HCT116 (cell line): Measurements from ENCODE around the gene ELFN2. TPM values are rescaled to one million over a fixed set of nuclear protein-coding genes. Genes with fewer than 3 reads are reported as not detected.

Experiments
- ATAC-seq: fragments of 200-7000 bp; cut with Tn5 transposase; 2 replicates; pipeline ENCODE4 v1.9.1; 2020; ENCODE audit warnings: mild to moderate bottlenecking, moderate library complexity
- BruUV-seq: library from RNA; stranded (reverse); fragments of 400-500 nt; replicated peaks from 2 replicates; lab custom pipeline; 2021; lab: Mats Ljungman, UMichigan
- CTCF ChIA-PET: fragments of 300-600 bp; sonication (Branson Sonifier 250); formaldehyde crosslinking; loops from one replicate; lab custom pipeline; 2021; ENCODE audit warnings: antibody characterized with exemption; lab: Charles Lee
- POLR2A ChIA-PET: fragments of 300-600, 350-600 bp; sonication (Branson Sonifier 250); formaldehyde crosslinking; loops from one replicate; lab custom pipeline; 2021; ENCODE audit warnings: antibody characterized with exemption; lab: Charles Lee
- RAD21 ChIA-PET, 2 experiments: fragments of 300-600 bp; sonication (Branson Sonifier 250); formaldehyde crosslinking; loops; one replicate each; lab custom pipeline; 2023; ENCODE audit warnings: low total read pairs in 2 of 2; ENCODE audit not compliant: uncharacterized antibody in 2 of 2, unreplicated experiment in 2 of 2, low non-redundant PET in 1 of 2; lab: Charles Lee
- DNase-seq: peaks from one replicate; pipeline ENCODE4 v3.0.0-alpha.2; 2010; ENCODE audit warnings: low read depth, low spot score
- H2AFZ ChIP-seq: fragments of 200-600 bp; shearing (Covaris generic), sonication (generic); 2 replicates; pipeline ENCODE4 v1.6.1; 2017; ENCODE audit warnings: low read depth, mixed run types, mixed read lengths, antibody characterized with exemption, low read length; ENCODE audit not compliant: poor library complexity, severe bottlenecking
- H3K27ac ChIP-seq: 2 replicates; pipeline ENCODE4 v1.5.1; 2012; ENCODE audit warnings: low read depth, low read length
- H3K27me3 ChIP-seq: fragments of 200-600 bp; sonication (generic); 2 replicates; pipeline ENCODE4 v1.6.1; 2016; ENCODE audit warnings: mixed run types, low read length, mixed read lengths; ENCODE audit not compliant: insufficient read depth
- H3K36me3 ChIP-seq, 2 experiments: fragments of 200-500 bp in 1 of 2; fragments of 200-600 bp in 1 of 2; sonication (Bioruptor generic) in 1 of 2; sonication (generic) in 1 of 2; 2 replicates each; pipeline versions ENCODE4 v1.5.1 to v1.6.1; 2014 to 2016; ENCODE audit warnings: low read length in 2 of 2, inconsistent platforms in 1 of 2, mixed read lengths in 1 of 2, mixed run types in 1 of 2; ENCODE audit not compliant: insufficient read depth in 2 of 2, control insufficient read depth in 1 of 2
- H3K4me1 ChIP-seq, 2 experiments: fragments of 200-600 bp in 1 of 2; sonication (generic) in 1 of 2; 2 replicates each; pipeline versions ENCODE4 v1.5.1 to v1.6.1; 2012 to 2017; ENCODE audit warnings: low read length in 2 of 2, inconsistent platforms in 1 of 2, mild to moderate bottlenecking in 1 of 2, mixed read lengths in 1 of 2, mixed run types in 1 of 2, moderate library complexity in 1 of 2; ENCODE audit not compliant: insufficient read depth in 2 of 2, control insufficient read depth in 1 of 2
- H3K4me2 ChIP-seq: fragments of 200-600 bp; sonication (generic); 2 replicates; pipeline ENCODE4 v1.6.1; 2017; ENCODE audit warnings: mixed run types, low read length, mixed read lengths
- H3K4me3 ChIP-seq, 2 experiments: fragments of 200-600 bp in 1 of 2; sonication (generic) in 1 of 2; replicated peaks in 1 of 2; 2 replicates each; pipeline ENCODE4 v1.5.1; 2011 to 2016; ENCODE audit warnings: low read length in 2 of 2, control low read depth in 1 of 2, low read depth in 1 of 2, mild to moderate bottlenecking in 1 of 2, mixed read lengths in 1 of 2, mixed run types in 1 of 2
- H3K79me2 ChIP-seq: fragments of 200-600 bp; sonication (generic); 2 replicates; pipeline ENCODE4 v1.6.1; 2017; ENCODE audit warnings: mild to moderate bottlenecking, mixed run types, low read length, moderate library complexity, mixed read lengths; ENCODE audit not compliant: insufficient read depth
- H3K9ac ChIP-seq: fragments of 200-600 bp; sonication (generic); 2 replicates; pipeline ENCODE4 v1.6.1; 2016; ENCODE audit warnings: low read length, mixed read lengths
- H3K9me2 ChIP-seq: fragments of 200-600 bp; sonication (generic), shearing (Covaris generic); 2 replicates; pipeline ENCODE4 v1.6.1; 2017; ENCODE audit warnings: mixed run types, mild to moderate bottlenecking, moderate library complexity; ENCODE audit not compliant: insufficient read depth
- H3K9me3 ChIP-seq, 2 experiments: fragments of 200-500 bp in 1 of 2; fragments of 200-600 bp in 1 of 2; sonication (Bioruptor generic) in 1 of 2; sonication (generic) in 1 of 2; 2 replicates each; pipeline ENCODE4 v1.6.1; 2014 to 2017; ENCODE audit warnings: low read length in 2 of 2, mixed read lengths in 2 of 2, inconsistent platforms in 1 of 2, low read depth in 1 of 2, mild to moderate bottlenecking in 1 of 2, mixed run types in 1 of 2, moderate library complexity in 1 of 2; ENCODE audit not compliant: control insufficient read depth in 1 of 2, insufficient read depth in 1 of 2
- H4K20me1 ChIP-seq: fragments of 200-600 bp; sonication (generic), shearing (Covaris generic); 2 replicates; pipeline ENCODE4 v1.6.1; 2017; ENCODE audit warnings: mixed run types, mild to moderate bottlenecking, moderate library complexity; ENCODE audit not compliant: insufficient read depth
- CBX3 ChIP-seq: IDR thresholded peaks from 2 replicates; pipeline ENCODE4 v1.6.1; 2012; ENCODE audit warnings: low read depth
- CEBPB ChIP-seq: IDR thresholded peaks from 2 replicates; pipeline ENCODE4 v1.6.1; 2012; ENCODE audit warnings: low read depth
- EGR1 ChIP-seq: IDR thresholded peaks from 2 replicates; pipeline ENCODE4 v1.6.1; 2012; ENCODE audit warnings: low read depth
- FOSL1 ChIP-seq: IDR thresholded peaks from 2 replicates; pipeline ENCODE4 v1.6.1; 2012; ENCODE audit warnings: low read depth
- SIN3A ChIP-seq: IDR thresholded peaks from 2 replicates; pipeline ENCODE4 v1.6.1; 2012; ENCODE audit warnings: low read depth
- SRF ChIP-seq: IDR thresholded peaks from 2 replicates; pipeline ENCODE4 v1.6.1; 2012; ENCODE audit warnings: low read depth
- TCF7L2 ChIP-seq: IDR thresholded peaks from 2 replicates; pipeline ENCODE4 v1.7.0; 2011; ENCODE audit warnings: borderline replicate concordance, inconsistent platforms; ENCODE audit not compliant: insufficient read depth, insufficient read length; ENCODE audit errors: extremely low read depth
- ZFX ChIP-seq: fragments of 450-650 bp; IDR thresholded peaks from 2 replicates; pipeline ENCODE4 v1.6.1; 2017
- intact Hi-C: fragments of 100-400 bp; cut with micrococcal nuclease; formaldehyde crosslinking; loops from 2 replicates; pipeline ENCODE4 v1.10.0; 2022
- total RNA-seq: library from RNA; stranded (reverse); gene quantifications from one replicate; pipeline ENCODE4 v1.2.1, GENCODE V29; 2021; ENCODE audit not compliant: unreplicated experiment
- TF ChIP-seq, protein P1 (sequence below): IDR thresholded peaks from 2 replicates; pipeline ENCODE4 v1.6.1; 2012
- TF ChIP-seq, protein P2 (sequence below): IDR thresholded peaks from 2 replicates; pipeline ENCODE4 v1.6.1; 2012
- TF ChIP-seq, protein P3 (sequence below), 3 experiments: fragments of 200-600 bp in 1 of 3; sonication (generic) in 1 of 3; IDR thresholded peaks in 2 of 3; conservative IDR thresholded peaks in 1 of 3; 2 replicates each; pipeline ENCODE4 v1.5.1; 2012 to 2017; ENCODE audit warnings: low read depth in 2 of 3, low read length in 2 of 3, antibody characterized with exemption in 1 of 3, borderline replicate concordance in 1 of 3, control low read depth in 1 of 3, mild to moderate bottlenecking in 1 of 3, mixed read lengths in 1 of 3, mixed run types in 1 of 3, moderate library complexity in 1 of 3; ENCODE audit not compliant: insufficient read depth in 1 of 3

The ELFN2 gene
- total RNA-seq, 1 experiment from 2014 or later: 45.4 TPM

DNA sequence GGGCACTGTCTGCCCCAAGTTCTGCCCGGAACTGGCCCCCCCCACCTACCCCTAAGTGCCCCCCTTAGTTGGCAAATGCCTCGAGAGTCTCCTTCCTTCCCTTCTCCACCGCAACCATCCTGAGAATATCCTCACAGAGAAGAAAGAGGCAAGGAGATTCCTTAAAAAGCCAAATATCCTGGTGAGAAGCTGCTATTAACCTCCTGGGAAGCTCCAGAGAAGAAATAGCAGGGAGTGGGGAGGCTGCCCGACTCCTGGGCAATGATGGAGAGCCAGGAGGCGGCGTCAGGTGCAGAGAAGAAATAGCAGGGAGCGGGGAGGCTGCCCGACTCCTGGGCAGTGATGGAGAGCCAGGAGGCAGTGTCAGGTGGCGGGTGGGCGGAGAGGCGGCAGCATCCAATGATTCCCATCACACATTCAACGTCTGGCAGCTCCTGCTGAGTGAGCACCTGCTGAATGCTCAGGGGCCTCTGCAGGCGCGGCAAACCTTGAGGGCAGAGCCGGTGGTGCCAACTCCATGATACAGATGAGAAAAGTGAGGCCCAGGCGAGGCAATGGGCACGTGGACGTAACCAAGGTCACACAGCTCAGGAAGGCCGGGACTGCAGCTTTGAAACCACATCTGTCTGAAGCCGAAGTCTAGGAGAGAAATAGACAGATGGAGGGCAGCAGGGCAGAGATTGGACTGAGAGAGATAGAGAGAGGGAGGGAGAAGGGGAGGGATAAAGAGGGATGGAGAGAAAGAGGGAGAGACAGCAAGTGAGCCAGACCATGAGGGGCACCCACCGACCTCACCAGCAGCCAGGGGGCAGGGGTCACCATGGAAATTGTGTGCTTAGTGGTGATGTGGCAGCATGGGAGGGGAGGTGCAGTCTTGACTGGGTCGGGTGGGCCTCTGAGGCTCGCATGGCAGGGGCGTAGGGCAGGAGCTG, 86.7 kb downstream of the ELFN2 start:
- Histone ChIP-seq H4K20me1 (no peaks in the 10 kb centered on the region), H3K4me2 (no peak overlapping the region), H3K36me3 (no peaks in the 10 kb centered on the region), H3K4me3 (no peak overlapping the region), H3K9me3 (no peaks in the 10 kb centered on the region), H3K9ac (no peak overlapping the region), H2AFZ (no peak overlapping the region), H3K4me1 (peaks cover 51 to 64% of the 10 kb centered on the region in 2 experiments), H3K27me3 (no peaks in the 10 kb centered on the region), H3K79me2 (no peaks in the 10 kb centered on the region), H3K27ac (no peak overlapping the region; the same call in 1 of the 2 replicates), H3K9me2 (no peaks in the 10 kb centered on the region)
- ChIA-PET CTCF (interaction anchor here (2.5 kb wide), 1 partner anchor 9 kb away, joined by 15 read pairs; no protein-coding TSS in a partner anchor), RAD21 (interaction anchor here in 1 of 2 experiments (0.9 kb wide), 1 partner anchor 20 kb away, joined by 3 read pairs; no protein-coding TSS in a partner anchor), POLR2A (interaction anchor here (1.2 to 1.5 kb wide), 3 partner anchors 10 to 18 kb away, joined by 3 to 10 read pairs (median 3); no protein-coding TSS in a partner anchor)
- ATAC-seq (peak; percentile 36), DNase-seq (no peak)
- intact Hi-C loops: no loop called here
- no TSS peak for BruUV-seq
- TF ChIP-seq, protein P1, sequence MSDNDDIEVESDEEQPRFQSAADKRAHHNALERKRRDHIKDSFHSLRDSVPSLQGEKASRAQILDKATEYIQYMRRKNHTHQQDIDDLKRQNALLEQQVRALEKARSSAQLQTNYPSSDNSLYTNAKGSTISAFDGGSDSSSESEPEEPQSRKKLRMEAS: no peak
- TF ChIP-seq EGR1: no peak
- no peak for TF ChIP-seq SIN3A
- TF ChIP-seq, protein P2, sequence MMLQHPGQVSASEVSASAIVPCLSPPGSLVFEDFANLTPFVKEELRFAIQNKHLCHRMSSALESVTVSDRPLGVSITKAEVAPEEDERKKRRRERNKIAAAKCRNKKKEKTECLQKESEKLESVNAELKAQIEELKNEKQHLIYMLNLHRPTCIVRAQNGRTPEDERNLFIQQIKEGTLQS: no peak
- TF ChIP-seq, protein P3, sequence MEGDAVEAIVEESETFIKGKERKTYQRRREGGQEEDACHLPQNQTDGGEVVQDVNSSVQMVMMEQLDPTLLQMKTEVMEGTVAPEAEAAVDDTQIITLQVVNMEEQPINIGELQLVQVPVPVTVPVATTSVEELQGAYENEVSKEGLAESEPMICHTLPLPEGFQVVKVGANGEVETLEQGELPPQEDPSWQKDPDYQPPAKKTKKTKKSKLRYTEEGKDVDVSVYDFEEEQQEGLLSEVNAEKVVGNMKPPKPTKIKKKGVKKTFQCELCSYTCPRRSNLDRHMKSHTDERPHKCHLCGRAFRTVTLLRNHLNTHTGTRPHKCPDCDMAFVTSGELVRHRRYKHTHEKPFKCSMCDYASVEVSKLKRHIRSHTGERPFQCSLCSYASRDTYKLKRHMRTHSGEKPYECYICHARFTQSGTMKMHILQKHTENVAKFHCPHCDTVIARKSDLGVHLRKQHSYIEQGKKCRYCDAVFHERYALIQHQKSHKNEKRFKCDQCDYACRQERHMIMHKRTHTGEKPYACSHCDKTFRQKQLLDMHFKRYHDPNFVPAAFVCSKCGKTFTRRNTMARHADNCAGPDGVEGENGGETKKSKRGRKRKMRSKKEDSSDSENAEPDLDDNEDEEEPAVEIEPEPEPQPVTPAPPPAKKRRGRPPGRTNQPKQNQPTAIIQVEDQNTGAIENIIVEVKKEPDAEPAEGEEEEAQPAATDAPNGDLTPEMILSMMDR (IDR thresholded peaks at IDR 0.05 in 2 of 3, conservative IDR thresholded peaks at IDR 0.05 in 1 of 3; ENCODE audit: borderline replicate concordance in 1 of 3, insufficient read depth in 1 of 3, low read depth in 2 of 3, low read length in 2 of 3): no peak
- TF ChIP-seq FOSL1: no peak
- no peak for TF ChIP-seq CEBPB
- no peak for TF ChIP-seq ZFX
- TF ChIP-seq SRF: no peak
- TF ChIP-seq CBX3: no peak
- no peak for TF ChIP-seq TCF7L2
